ENCODE data around the gene THSD4. TPM values are rescaled to one million over a fixed set of nuclear protein-coding genes. Genes with fewer than 3 reads are reported as not detected.
"Not testable (repeated sequence)": the region's sequence is repeated elsewhere in the genome, so short reads cannot be mapped to it uniquely, and the experiment has no call there.

The THSD4 gene
- polyA plus RNA-seq, 10 donors = 17.7 to 40.4 (median 25.8) TPM

GRCh38 chr15:71291723-71292122, 176.5 kb downstream of the THSD4 start:
- no peak for DNase-seq

DNA sequence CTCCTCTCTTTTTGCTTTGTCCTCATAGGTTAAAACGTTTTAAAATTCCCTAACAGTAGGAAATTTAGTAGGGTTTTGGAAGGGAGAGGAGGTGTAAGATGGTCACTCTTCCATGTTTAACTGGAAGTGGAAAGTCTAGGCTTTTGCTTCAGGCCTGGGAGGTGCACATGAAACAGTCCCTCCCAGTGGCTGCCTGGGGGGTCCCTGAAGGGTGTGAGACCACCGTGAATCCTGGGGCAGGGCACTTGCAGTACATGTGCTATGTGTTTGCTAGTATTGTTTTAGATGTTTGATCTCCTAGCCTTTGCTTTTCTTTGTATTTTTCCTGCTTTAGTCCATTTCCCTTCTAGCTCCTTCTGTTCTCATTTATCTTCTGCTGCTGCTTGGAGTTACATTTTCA, 178.5 kb downstream of the THSD4 start:
- no peak for DNase-seq

- peak in 2 of 3 donors; percentile 45 to 82 for DNase-seq
These were observed 179.1 kb downstream of the THSD4 start for GRCh38 chr15:71294251-71294910.

- DNase-seq = peak in 1 of 3 donors; percentile 98
These were observed 179.8 kb downstream of the THSD4 start for GRCh38 chr15:71294911-71295602.

- peak in 1 of 3 donors; percentile 60 for DNase-seq
These were observed 180.5 kb downstream of the THSD4 start for GRCh38 chr15:71295603-71296314.

- no peak for DNase-seq
These were observed 181.0 kb downstream of the THSD4 start for GRCh38 chr15:71296315-71296679.

DNA sequence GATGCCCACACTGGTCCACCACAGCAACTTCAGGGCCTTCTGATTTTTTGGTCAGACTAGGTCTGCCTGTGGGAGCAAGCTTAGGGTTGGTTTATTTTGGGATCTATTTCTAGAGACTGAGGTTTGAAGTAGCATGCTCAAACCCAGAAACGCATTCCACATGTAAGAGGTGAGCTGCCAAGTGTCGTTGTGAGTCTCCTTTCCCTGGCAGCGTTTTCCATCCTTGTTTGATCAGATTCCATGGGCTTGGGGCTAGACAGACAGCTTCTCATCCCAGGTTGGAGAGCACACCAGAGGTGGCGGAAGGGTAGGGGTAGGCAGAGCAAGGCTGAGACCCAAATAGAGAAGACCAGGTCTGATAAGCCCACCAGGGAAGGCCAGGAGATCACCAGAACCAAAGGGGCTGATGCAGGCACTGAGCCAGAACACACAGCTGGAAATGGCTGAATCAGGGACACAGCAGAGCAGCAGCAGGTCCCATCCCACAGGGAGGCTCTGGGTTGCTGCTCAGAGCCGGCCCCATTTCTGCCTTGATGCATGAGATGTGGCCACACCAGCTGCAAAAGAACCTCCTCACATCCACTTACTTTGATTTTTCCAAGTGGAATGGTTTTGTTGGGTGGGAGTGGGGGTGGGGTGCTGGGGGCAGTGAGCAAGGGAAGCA, 186.8 kb downstream of the THSD4 start:
- peak in 1 of 3 donors; percentile 52 for DNase-seq

DNA sequence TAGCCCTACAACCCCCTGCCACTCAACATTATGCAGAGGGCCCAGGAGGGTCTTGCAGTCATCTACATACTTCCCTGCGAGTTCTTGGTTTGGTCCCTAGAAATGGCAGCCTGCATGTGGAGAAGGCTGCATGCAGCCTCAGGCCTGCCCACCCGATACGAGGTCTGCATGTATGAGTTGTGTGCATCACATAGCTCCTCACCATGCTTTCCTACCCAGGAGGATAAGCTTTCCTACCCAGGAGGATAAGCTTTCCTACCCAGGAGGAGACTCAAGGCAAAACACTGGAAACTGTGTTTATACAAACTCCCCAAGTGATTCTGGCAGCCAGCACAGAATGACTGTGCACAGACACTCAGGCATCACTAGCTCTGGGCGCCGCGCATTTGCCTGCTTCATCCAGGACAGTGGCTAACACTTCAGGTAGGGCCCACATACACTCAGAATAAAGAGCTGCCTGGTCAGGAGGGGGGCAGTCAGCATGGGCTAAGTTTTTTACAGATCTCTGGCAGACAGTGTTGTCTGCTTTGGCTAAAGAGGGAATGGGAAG, 187.7 kb downstream of the THSD4 start:
- no peak for DNase-seq

GRCh38 chr15:71303977-71304376, 188.7 kb downstream of the THSD4 start:
- DNase-seq = no peak

- no peak for DNase-seq
These were observed 189.4 kb downstream of the THSD4 start for GRCh38 chr15:71304681-71305080.

GRCh38 chr15:71306538-71306937, 191.3 kb downstream of the THSD4 start:
- DNase-seq = no peak

- DNase-seq = no peak
These were observed 197.0 kb downstream of the THSD4 start for GRCh38 chr15:71312194-71312708.

GRCh38 chr15:71312731-71313460, 197.6 kb downstream of the THSD4 start:
- no peak for DNase-seq

DNA sequence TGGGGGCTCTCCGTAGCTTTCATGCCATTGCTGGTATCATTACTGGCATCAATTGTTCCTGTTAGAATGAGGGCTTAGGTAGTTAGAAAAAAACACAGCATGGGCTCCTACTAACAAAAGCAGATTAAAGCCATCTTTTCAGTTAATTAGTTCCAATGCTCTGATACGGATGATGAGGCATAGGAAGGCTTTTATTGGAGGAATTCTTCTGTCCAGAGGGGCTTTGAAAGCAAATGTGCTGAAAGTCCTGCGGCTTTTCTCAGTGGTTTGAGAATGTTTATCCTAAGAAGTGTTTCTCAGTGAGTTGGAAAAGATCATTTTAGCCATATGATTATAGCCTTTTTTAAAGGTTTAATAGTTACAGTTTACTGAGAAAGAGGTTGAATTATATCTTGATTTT, 198.5 kb downstream of the THSD4 start:
- DNase-seq = no peak

- DNase-seq = no peak
These were observed 199.8 kb downstream of the THSD4 start for GRCh38 chr15:71314956-71315537.

DNA sequence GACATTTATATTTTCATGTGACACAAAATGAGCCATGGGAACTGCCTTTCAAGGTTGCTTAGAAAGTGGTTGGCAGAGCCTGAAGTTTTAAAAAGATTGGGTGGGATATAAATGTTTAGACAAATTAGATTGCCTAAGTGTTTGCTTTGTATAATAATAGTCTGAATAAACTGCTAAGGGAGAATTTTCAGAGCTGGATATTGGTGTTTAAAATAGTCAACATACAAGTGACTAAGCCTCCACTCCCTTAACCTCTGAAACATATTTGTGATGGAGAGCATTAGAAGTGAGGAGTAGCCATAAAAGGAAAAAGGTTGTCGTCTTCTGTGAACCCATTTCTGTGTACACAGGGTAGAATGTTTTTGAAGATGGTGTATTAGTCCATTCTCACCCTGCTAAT, 201.6 kb downstream of the THSD4 start:
- no peak for DNase-seq

- DNase-seq = not testable (repeated sequence)
These were observed 204.2 kb downstream of the THSD4 start for GRCh38 chr15:71319424-71319823.

DNA sequence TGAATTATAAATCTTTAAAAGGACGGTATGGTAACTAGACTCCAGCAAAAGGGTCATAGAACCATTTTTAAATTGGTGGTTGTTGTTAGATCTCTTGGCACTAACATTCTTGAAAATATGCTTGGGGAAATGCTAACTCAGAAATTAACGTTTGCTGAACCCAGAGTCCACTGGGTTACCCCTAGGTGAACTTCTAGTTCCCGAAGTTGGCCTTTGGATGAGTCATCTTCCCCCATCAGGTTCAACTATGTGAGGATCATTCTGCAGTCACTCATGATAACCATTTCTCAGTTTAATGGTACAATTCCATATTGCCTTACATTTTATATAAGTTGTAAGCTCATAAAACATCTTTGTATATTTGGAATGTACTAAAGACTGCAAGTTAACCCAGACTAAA, 204.7 kb downstream of the THSD4 start:
- DNase-seq = no peak

DNA sequence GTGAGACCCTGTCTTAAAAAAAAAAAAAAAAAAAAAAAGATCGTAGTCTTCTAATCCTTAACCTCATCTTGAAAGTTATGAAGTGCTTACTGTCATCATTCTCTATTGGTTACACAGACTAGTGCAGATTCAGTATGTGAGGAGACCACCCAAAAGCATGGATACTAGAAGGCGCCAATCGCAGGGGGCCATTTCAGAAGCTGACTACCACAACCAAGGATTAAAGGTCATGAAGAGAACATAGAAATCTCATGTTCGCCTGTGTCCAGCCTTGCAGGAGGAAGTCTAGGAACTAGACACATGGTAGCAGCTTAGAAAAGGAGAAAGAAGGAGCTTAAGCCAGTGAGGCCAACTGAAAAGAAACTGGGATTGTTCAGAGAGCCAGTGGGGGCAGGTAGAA, 207.8 kb downstream of the THSD4 start:
- DNase-seq = no peak

DNA sequence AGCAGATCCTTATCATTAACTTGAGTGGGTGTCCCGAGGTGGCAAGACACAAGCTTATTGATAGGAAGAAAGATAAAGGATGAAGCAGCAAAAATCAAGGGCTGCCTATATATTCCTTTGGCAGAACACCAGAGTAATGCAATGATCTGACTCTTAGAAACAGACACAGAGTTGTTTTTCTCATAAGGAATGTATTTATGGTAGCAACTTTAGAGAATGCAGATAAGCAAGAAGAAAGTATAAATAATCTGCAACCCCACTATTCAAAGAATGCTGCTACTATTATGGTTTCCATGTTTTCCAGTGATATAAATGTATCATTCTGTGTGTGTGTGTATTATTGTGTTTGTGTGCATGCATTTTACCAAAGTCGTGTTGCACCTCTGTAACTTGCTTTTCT, 208.3 kb downstream of the THSD4 start:
- DNase-seq = no peak

GRCh38 chr15:71325481-71325880, 210.2 kb downstream of the THSD4 start:
- peak in 1 of 3 donors; percentile 23 for DNase-seq
